ENCODE measurements around the gene CPEB4. TPM values are rescaled to one million over a fixed set of nuclear protein-coding genes. Genes with fewer than 3 reads are reported as not detected.

The CPEB4 gene
- total RNA-seq, 4 donors from 2014 or later: 43.3 to 60.6 (median 52.4) TPM

GRCh38 chr5:173969167-173970049, 81.3 kb downstream of the CPEB4 start:
- no peak for ATAC-seq
- 86% methylated on average over 8 of the region's 12 CpGs; no CpG with 5 or more reads in 1 of the 2 donors for WGBS, 2 donors (ENCODE audit: low coverage in 1 of 2)
- Histone ChIP-seq H3K27ac (no peak overlapping the region), H3K36me3 (no peaks in the 10 kb centered on the region), H3K27me3 (no peaks in the 10 kb centered on the region), H3K9me3 (no peaks in the 10 kb centered on the region), H3K4me1 (peaks cover 0 to 15% (median 7%) of the 10 kb centered on the region in 3 donors), H3K4me3 (no peak overlapping the region)
- TF ChIP-seq POLR2AphosphoS5 (IDR thresholded peaks at IDR 0.05) (no peak), POLR2A (IDR thresholded peaks at IDR 0.05) (no peak), EP300 (IDR thresholded peaks at IDR 0.05) (no peak), CTCF (IDR thresholded peaks at IDR 0.05) (no peak)

- ATAC-seq: no peak
- Histone ChIP-seq H3K4me3 (no peak overlapping the region), H3K27ac (no peak overlapping the region), H3K9me3 (no peaks in the 10 kb centered on the region), H3K4me1 (peaks cover 0 to 15% (median 7%) of the 10 kb centered on the region in 3 donors), H3K27me3 (no peaks in the 10 kb centered on the region), H3K36me3 (no peaks in the 10 kb centered on the region)
- TF ChIP-seq POLR2A (IDR thresholded peaks at IDR 0.05) (no peak), EP300 (IDR thresholded peaks at IDR 0.05) (no peak), CTCF (IDR thresholded peaks at IDR 0.05) (no peak), POLR2AphosphoS5 (IDR thresholded peaks at IDR 0.05) (no peak)
- 66 to 79% methylated on average over 8 to 18 of the region's 18 CpGs for WGBS, 2 donors (ENCODE audit: low coverage in 1 of 2)
Measured at GRCh38 chr5:173970878-173971650, 82.9 kb downstream of the CPEB4 start.

- 92 to 98% methylated on average over 4 to 5 of the region's 5 CpGs for WGBS, 2 donors (ENCODE audit: low coverage in 1 of 2)
Measured at GRCh38 chr5:173971681-173972345, 83.7 kb downstream of the CPEB4 start.

GRCh38 chr5:173972607-173972924, 84.4 kb downstream of the CPEB4 start:
- H3K27ac ChIP-seq: peak overlapping the region in 1 of 4 donors; percentile 55
- H3K9me3 ChIP-seq: no peaks in the 10 kb centered on the region
- ATAC-seq: no peak
- no peaks in the 10 kb centered on the region for H3K27me3 ChIP-seq
- H3K4me3 ChIP-seq: peak overlapping the region in 1 of 2 donors; percentile 50
- TF ChIP-seq EP300 (IDR thresholded peaks at IDR 0.05) (no peak), CTCF (IDR thresholded peaks at IDR 0.05) (no peak), POLR2A (IDR thresholded peaks at IDR 0.05) (no peak), POLR2AphosphoS5 (IDR thresholded peaks at IDR 0.05) (no peak)
- H3K36me3 ChIP-seq: no peaks in the 10 kb centered on the region
- WGBS, 2 donors (ENCODE audit: low coverage in 1 of 2): 0 to 54% methylated on average over 1 to 6 of the region's 6 CpGs
- peaks cover 0 to 15% (median 7%) of the 10 kb centered on the region in 3 donors for H3K4me1 ChIP-seq

More at GRCh38 chr5:173971681-173972345, 83.7 kb downstream of the CPEB4 start:
- H3K4me1 ChIP-seq: peaks cover 0 to 15% (median 7%) of the 10 kb centered on the region in 3 donors
- no peaks in the 10 kb centered on the region for H3K27me3 ChIP-seq
- H3K36me3 ChIP-seq: no peaks in the 10 kb centered on the region
- no peaks in the 10 kb centered on the region for H3K9me3 ChIP-seq
- ATAC-seq: no peak
- H3K4me3 ChIP-seq: no peak overlapping the region
- TF ChIP-seq CTCF (IDR thresholded peaks at IDR 0.05) (no peak), POLR2AphosphoS5 (IDR thresholded peaks at IDR 0.05) (no peak), EP300 (IDR thresholded peaks at IDR 0.05) (no peak), POLR2A (IDR thresholded peaks at IDR 0.05) (no peak)
- H3K27ac ChIP-seq: no peak overlapping the region

Measured in gastroesophageal sphincter (tissue), 4 donors.